ENCODE results near the gene PLEKHS1.
"Not testable (repeated sequence)": the region's sequence is repeated elsewhere in the genome, so short reads cannot be mapped to it uniquely, and the experiment has no call there.

Gene PLEKHS1

DNA sequence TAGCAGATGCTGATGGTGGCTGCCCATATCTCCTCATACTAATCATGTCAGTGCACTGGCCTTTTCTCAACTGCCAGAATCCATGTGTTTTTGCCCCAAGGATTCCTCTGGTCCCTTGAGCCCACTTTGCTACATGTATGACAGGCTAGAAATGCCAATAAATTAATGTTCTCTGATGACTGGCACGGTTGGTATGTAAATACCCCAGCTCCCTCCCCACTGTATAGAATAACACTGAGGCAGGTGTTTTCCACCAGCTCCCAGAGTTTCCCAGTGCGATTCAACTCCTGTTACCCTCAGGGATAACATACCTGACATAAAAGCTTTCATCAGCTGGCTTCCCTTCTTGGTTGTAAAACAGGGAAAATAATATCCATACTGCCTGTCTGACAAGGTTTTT lies 9.0 kb upstream of the PLEKHS1 start:
- DNase-seq = no peak

- no peak for DNase-seq
These were observed 7.9 kb upstream of the PLEKHS1 start for GRCh38 chr10:113743594-113743993.

DNA sequence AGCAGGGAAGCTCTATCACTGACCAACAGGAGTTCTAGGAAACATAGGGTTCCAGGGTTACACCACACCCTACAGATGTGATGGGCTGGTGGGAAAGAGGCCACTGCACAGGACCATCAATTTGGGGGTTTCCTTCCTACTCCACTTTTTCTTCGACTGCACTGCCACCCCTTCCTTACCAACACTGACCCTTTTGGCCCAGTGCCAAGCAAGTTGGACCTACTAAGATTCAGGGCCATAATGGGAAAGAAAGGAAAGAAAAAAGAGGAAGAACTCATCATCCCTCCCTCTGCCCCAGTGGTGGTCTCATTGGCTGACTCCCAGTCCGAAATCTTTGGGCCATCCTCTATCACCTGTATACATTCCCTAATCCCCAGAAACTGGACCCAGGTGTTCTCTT lies 6.1 kb upstream of the PLEKHS1 start:
- DNase-seq = no peak

DNA sequence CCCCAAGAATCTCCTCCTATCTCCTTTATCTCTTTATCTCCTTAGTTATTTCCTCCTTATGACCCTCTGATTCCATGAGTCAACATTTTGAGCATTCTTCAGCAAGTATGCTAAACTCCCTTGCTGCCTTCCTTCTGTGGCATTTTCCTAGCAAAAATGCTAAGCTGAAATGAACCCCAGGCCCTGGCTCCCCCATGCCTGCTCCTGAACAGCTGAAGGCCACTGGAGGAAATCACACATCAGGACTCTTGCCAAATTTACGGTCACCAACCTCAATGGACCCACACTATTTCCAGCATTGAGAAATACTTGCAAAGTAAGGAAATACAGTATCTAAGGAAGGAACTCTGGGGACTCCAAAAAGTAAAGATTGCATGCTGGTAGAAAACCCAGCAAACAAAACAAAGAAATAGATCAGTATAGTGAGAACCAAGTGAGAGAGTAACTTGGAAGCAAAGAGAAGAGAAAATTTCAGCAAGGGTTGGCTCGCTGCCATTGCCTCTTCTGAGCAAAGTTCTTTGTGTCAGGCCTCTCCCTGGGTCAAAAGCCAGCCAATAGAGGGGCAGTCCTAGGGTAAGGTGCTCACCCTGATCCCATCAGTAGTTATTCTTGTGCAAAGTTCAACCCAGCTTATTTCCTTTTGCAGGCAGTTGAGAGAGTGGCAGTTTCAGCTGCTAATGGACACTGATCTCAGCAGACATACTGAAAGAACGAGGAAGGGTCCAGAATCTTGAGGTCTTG lies 5.1 kb upstream of the PLEKHS1 start:
- no peak for DNase-seq

DNA sequence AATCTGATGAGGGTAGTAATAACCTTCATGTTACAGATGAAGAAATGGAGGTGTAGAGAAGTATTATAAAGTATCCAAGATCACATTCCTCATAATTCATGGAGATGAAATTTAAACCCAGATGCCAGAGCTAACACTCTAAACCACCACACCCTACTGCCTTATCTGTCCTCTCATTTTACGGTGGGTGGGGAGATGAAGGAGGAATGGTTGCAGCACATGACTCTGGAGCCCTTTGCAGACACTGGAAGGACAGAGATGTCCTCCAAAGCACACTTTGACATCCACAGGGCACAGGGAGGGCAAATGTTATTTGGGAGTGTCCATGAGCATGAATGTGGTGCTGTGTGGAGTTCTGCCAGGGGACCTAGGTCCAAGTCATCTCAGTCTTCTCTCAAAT lies 1.1 kb downstream of the PLEKHS1 start:
- DNase-seq = no peak

GRCh38 chr10:113753020-113753692 lies 1.7 kb downstream of the PLEKHS1 start:
- no peak for DNase-seq

DNA sequence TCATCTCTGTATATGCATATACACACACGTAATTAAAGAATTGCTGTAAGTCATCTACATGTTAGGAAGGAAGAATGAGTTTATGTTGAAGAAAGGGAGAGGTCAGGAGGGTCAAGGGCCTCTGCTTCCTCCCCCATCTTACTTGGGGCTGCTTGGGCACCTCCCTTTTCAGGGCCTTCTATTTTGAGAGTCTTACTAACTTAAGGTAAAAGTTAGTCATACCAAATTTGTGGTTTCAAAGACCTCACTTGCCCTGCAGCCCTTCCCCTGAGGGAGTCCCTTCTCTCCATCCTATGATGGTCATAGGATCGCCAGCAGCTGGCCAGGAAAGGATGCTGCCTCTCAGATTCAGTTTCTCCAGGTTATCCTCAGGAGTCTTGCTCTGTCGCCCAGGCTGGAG lies 2.6 kb downstream of the PLEKHS1 start:
- no peak for DNase-seq

DNA sequence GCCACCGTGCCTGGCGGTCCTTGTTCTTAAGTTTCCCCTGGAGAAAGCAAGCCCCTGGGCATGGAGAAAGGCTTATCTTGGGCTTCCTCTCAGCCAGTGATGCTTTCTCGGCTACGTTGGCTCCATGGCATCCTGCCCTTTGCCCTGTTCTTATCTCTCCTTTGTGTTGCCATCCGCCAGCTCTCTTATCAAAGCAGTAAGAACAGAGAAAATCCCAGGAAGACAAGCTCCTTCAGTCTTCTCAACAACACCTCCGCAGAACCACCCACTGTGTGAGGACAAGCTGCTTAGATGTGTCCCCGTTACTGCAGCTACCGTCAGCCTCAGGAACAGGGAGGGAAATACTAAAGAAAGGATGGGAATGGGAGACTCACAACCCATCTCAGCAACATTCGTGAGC lies 3.3 kb downstream of the PLEKHS1 start:
- DNase-seq = no peak

DNA sequence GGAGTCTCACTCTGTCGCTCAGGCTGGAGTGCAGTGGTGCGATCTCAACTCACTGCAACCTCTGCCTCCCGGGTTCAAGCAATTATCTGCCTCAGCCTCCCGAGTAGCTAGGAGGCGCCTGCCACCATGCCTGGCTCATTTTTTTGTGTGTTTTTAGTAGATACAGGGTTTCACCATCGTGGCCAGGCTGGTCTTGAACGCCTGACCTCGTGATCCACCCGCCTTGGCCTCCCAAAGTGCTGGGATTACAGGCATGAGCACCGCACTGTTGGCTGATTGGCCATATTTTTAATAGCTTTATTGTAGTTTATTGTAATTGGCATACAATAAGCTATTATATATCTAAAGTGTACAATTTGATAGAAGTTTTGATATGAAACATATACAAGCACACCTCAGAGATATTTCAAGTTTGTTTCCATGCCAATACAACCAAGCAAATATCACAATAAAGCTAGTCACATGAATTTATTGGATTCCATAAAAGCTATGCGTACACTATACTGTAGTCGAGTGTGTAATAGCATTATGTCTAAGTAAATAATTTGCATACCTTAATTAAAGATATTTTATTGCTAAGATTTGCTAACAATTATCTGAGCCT lies 5.6 kb downstream of the PLEKHS1 start:
- no peak for DNase-seq

DNA sequence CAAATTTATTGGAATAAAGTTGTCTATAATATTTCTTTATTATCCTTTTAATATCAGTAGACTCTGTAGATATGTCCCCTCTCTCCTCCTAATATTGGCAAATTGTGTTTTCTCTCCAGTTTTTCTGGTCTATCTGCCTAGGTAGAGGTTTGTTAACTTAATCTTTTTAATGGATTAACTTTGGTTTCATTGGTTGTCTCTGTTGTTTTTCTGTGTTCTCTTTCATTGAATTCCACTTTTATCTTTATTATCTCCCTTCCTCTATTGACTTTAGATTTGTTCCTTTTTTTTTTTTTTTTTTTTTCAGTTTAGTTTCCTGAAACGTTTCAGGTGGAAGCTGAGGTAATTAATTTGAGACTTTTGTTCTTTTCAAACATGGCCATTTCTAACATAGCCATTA lies 10.6 kb downstream of the PLEKHS1 start:
- DNase-seq = no peak

- DNase-seq = no peak
These were observed 13.1 kb downstream of the PLEKHS1 start for GRCh38 chr10:113764582-113764981.

- no peak for DNase-seq
These were observed 14.4 kb downstream of the PLEKHS1 start for GRCh38 chr10:113765910-113766309.

DNA sequence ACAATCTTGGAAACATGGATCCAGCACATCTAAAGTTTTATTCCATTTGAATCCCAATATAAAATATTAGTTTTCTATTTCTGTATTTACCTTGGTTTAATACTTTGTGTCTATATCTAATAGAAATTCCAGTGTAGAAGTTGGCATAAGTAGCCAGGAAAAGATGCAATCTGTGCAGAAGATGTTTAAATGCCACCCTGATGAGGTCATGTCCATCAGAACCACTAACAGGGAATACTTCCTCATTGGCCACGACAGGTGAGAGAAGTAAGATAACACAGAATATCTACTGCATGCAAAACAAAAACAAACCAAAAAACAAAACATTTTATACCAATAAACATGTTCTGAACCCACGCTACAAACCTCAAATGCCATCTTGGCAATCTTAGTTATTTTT lies 15.7 kb downstream of the PLEKHS1 start:
- DNase-seq = no peak

GRCh38 chr10:113770346-113770745 lies 18.9 kb downstream of the PLEKHS1 start:
- no peak for DNase-seq

- DNase-seq = not testable (repeated sequence)
These were observed 19.6 kb downstream of the PLEKHS1 start for GRCh38 chr10:113771131-113771530.

- DNase-seq = no peak
These were observed 24.3 kb downstream of the PLEKHS1 start for GRCh38 chr10:113775686-113776294.

DNA sequence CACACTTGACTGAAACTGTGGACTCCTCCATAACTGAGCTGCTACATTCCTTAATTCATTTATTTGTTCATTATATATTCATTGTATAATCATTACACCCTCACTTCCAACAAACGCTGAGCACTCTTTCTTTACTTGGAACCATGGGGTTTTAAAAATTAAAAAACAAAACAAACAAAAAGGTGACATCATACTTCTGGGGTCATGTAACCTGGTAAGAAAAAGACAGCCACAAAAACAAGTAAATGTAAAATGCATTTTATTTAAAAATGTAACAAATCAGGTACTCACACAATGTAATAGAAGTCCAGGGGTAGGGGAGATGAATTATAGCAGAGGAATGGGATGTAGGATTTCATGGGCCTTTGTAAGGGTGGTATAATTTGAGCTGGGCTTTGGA lies 25.1 kb downstream of the PLEKHS1 start:
- no peak for DNase-seq

DNA sequence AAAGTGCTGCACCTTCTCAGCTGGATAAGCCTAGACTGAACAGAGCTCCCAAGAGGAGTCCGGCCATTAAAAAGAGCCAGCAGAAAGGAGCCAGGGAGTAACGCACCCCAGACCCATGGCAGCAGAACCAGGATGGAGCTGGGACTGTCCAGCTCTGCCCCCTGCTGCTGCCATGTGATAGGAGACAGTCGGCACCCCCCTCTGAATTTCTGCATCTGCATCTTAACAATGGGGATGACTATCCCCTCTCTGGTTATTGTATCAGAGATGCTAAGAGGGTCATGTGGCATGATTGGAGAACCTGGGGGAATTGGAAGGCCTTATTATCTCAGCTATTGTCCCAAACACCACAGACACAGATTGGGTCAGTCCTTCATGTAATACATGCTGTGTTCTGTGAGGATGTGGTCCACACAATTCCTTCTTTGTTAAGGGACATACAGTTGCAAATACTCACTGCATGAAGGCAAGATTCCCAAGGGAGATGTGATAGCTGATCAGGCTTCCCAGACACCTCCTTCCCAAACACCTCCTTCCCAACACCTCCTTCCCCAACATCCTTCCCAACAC lies 29.3 kb downstream of the PLEKHS1 start:
- DNase-seq = no peak

GRCh38 chr10:113782367-113782766 lies 30.9 kb downstream of the PLEKHS1 start:
- DNase-seq = no peak

- DNase-seq = no peak
These were observed 31.7 kb downstream of the PLEKHS1 start for GRCh38 chr10:113782986-113783704.

GRCh38 chr10:113788604-113789083 lies 37.2 kb downstream of the PLEKHS1 start:
- DNase-seq = no peak

- DNase-seq = no peak
These were observed 40.2 kb downstream of the PLEKHS1 start for GRCh38 chr10:113791691-113792090.

DNA sequence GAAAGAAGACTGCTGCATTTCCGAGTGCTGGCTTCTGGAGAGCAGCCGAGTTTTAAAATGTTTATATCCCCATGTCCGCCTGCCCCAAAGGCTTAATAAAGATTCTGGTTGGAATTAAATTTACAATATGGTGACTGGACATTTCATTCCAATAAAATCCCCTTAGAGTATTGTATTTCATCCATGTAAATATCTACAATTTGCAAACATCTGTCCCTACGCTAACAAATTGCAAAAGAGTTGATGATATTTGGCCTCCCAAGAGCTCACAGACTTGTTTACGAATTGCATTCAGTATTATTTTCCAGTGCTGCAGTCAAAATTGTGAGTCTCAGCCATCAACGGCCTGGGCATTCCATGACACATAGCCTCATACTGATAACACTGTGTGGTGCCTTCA lies 50.1 kb downstream of the PLEKHS1 start:
- DNase-seq = no peak

All from stimulated activated CD4-positive, alpha-beta T cell treated with anti-CD3 and anti-CD28 coated beads, Interleukin-4, amount 100 ng/mL, for 24 hours (primary cell).